Neural progenitor cell (in vitro differentiated cells): ENCODE results near the gene TRMT61A. TPM values are rescaled to one million over a fixed set of nuclear protein-coding genes. Genes with fewer than 3 reads are reported as not detected.

Experiments
- DNase-seq: peaks from one replicate; pipeline ENCODE4 v3.0.0-alpha.2; 2016; ENCODE audit warnings: low spot score
- H2AFZ ChIP-seq: fragments of 200-600 bp; sonication (generic); replicated peaks from 2 replicates; pipeline ENCODE4 v1.6.1; 2016; ENCODE audit warnings: antibody characterized with exemption
- H3F3A ChIP-seq: fragments of 200-600 bp; sonication (generic); 2 replicates; pipeline ENCODE4 v1.6.1; 2016; ENCODE audit warnings: antibody characterized with exemption, low read depth
- H3K27ac ChIP-seq: fragments of 200-600 bp; sonication (generic); 2 replicates; pipeline ENCODE4 v1.5.1; 2016; ENCODE audit warnings: mild to moderate bottlenecking
- H3K27me3 ChIP-seq: fragments of 200-600 bp; sonication (generic); 2 replicates; pipeline ENCODE4 v1.6.1; 2016; ENCODE audit warnings: mild to moderate bottlenecking, moderate library complexity
- H3K36me3 ChIP-seq: fragments of 200-600 bp; sonication (generic); 2 replicates; pipeline ENCODE4 v1.5.1; 2016
- H3K4me1 ChIP-seq: fragments of 200-600 bp; sonication (generic); 2 replicates; pipeline ENCODE4 v1.6.1; 2016; ENCODE audit warnings: mixed run types
- H3K4me2 ChIP-seq: fragments of 200-600 bp; sonication (generic); 2 replicates; pipeline ENCODE4 v1.6.1; 2016
- H3K4me3 ChIP-seq: fragments of 200-600 bp; sonication (generic); 2 replicates; pipeline ENCODE4 v1.5.1; 2016
- H3K79me2 ChIP-seq: fragments of 200-600 bp; sonication (generic); 2 replicates; pipeline ENCODE4 v1.6.1; 2016; ENCODE audit warnings: low read depth
- H3K9ac ChIP-seq: fragments of 200-600 bp; sonication (generic); 2 replicates; pipeline ENCODE4 v1.6.1; 2016
- H3K9me3 ChIP-seq: fragments of 200-600 bp; sonication (generic); 2 replicates; pipeline ENCODE4 v1.5.1; 2016; ENCODE audit warnings: low read depth
- H4K20me1 ChIP-seq: fragments of 200-600 bp; sonication (generic); 2 replicates; pipeline ENCODE4 v1.6.1; 2016; ENCODE audit warnings: low read depth
- H3K27ac Mint-ChIP-seq: 3 replicates; pipeline ENCODE4 v1.8.0; 2021; ENCODE audit warnings: mixed read lengths
- H3K27me3 Mint-ChIP-seq: 2 replicates; pipeline ENCODE4 v1.8.0; 2022; ENCODE audit warnings: low read depth, mild to moderate bottlenecking, inconsistent platforms, moderate library complexity, mixed read lengths; ENCODE audit not compliant: insufficient read depth
- H3K36me3 Mint-ChIP-seq: 3 replicates; pipeline ENCODE4 v1.8.0; 2021; ENCODE audit warnings: mixed read lengths
- H3K4me1 Mint-ChIP-seq: 3 replicates; pipeline ENCODE4 v1.8.0; 2021; ENCODE audit warnings: mixed read lengths
- H3K4me3 Mint-ChIP-seq: 3 replicates; pipeline ENCODE4 v1.8.0; 2021; ENCODE audit warnings: mild to moderate bottlenecking, moderate library complexity, mixed read lengths
- H3K9me3 Mint-ChIP-seq: 3 replicates; pipeline ENCODE4 v1.8.0; 2020; ENCODE audit warnings: mixed read lengths
- CTCF ChIP-seq: fragments of 200-600 bp; sonication (generic); IDR thresholded peaks from 2 replicates; pipeline ENCODE4 v1.5.1; 2017; ENCODE audit warnings: antibody characterized with exemption, mild to moderate bottlenecking
- EZH2 ChIP-seq: fragments of 200-600 bp; sonication (generic); IDR thresholded peaks from 2 replicates; pipeline ENCODE4 v1.6.1; 2017; ENCODE audit warnings: antibody characterized with exemption, mild to moderate bottlenecking, moderate library complexity
- EZH2phosphoT487 ChIP-seq: fragments of 200-600 bp; sonication (generic); IDR thresholded peaks from 2 replicates; pipeline ENCODE4 v1.6.1; 2017; ENCODE audit warnings: antibody characterized with exemption
- total RNA-seq: library from RNA; depleted of rRNA; stranded (reverse); fragments of >200 nt; gene quantifications from 2 replicates; pipeline ENCODE4 v1.2.3, GENCODE V29; 2015; ENCODE audit warnings: low replicate concordance

The TRMT61A gene
- total RNA-seq, 1 donor from 2014 or later: 1.2 TPM

GRCh38 chr14:103531421-103532215 lies 2.6 kb downstream of the TRMT61A start:
- no peaks in the 10 kb centered on the region for H3K27me3 ChIP-seq
- H3K9ac ChIP-seq: no peak overlapping the region
- peaks cover 17% of the 10 kb centered on the region for H3K79me2 ChIP-seq
- Mint-ChIP-seq H3K27ac (no peak overlapping the region), H3K4me3 (peak overlapping the region; percentile 68), H3K4me1 (peaks cover 24% of the 10 kb centered on the region), H3K9me3 (no peaks in the 10 kb centered on the region), H3K27me3 (peaks cover 4% of the 10 kb centered on the region), H3K36me3 (no peaks in the 10 kb centered on the region)
- H3K9me3 ChIP-seq: no peaks in the 10 kb centered on the region
- no peaks in the 10 kb centered on the region for H3F3A ChIP-seq
- H3K4me2 ChIP-seq: no peak overlapping the region
- TF ChIP-seq EZH2phosphoT487 (no peak), EZH2 (no peak), CTCF (no peak)
- no peak overlapping the region for H3K4me3 ChIP-seq
- peaks cover 28% of the 10 kb centered on the region for H4K20me1 ChIP-seq
- H3K4me1 ChIP-seq: peaks cover 13% of the 10 kb centered on the region
- no peak overlapping the region for H3K27ac ChIP-seq
- no peak overlapping the region for H2AFZ ChIP-seq
- no peak for DNase-seq
- H3K36me3 ChIP-seq: no peaks in the 10 kb centered on the region

- Mint-ChIP-seq H3K36me3 (peaks cover 2% of the 10 kb centered on the region), H3K27me3 (peaks cover 4% of the 10 kb centered on the region), H3K4me1 (peaks cover 18% of the 10 kb centered on the region), H3K9me3 (no peaks in the 10 kb centered on the region), H3K4me3 (peak overlapping the region; percentile 68), H3K27ac (no peak overlapping the region)
- Histone ChIP-seq H3F3A (no peaks in the 10 kb centered on the region), H2AFZ (no peak overlapping the region), H3K27me3 (no peaks in the 10 kb centered on the region), H3K9ac (no peak overlapping the region), H3K36me3 (no peaks in the 10 kb centered on the region), H3K4me3 (no peak overlapping the region), H3K27ac (no peak overlapping the region), H3K9me3 (no peaks in the 10 kb centered on the region), H3K79me2 (peaks cover 17% of the 10 kb centered on the region), H4K20me1 (peaks cover 28% of the 10 kb centered on the region), H3K4me1 (peaks cover 13% of the 10 kb centered on the region), H3K4me2 (no peak overlapping the region)
- DNase-seq: no peak
- no peak for TF ChIP-seq CTCF
- TF ChIP-seq EZH2: no peak
- TF ChIP-seq EZH2phosphoT487: no peak
These were observed 3.5 kb downstream of the TRMT61A start for GRCh38 chr14:103532216-103533136.

GRCh38 chr14:103533137-103533998 lies 4.4 kb downstream of the TRMT61A start:
- Mint-ChIP-seq H3K9me3 (no peaks in the 10 kb centered on the region), H3K4me3 (no peak overlapping the region), H3K4me1 (peaks cover 12% of the 10 kb centered on the region), H3K27ac (no peak overlapping the region), H3K36me3 (peaks cover 2% of the 10 kb centered on the region), H3K27me3 (peaks cover 4% of the 10 kb centered on the region)
- TF ChIP-seq EZH2: no peak
- no peak for TF ChIP-seq CTCF
- TF ChIP-seq EZH2phosphoT487: no peak
- Histone ChIP-seq H2AFZ (no peak overlapping the region), H3K27ac (no peak overlapping the region), H3K9ac (no peak overlapping the region), H3F3A (no peaks in the 10 kb centered on the region), H3K79me2 (peaks cover 17% of the 10 kb centered on the region), H3K4me2 (no peak overlapping the region), H3K27me3 (no peaks in the 10 kb centered on the region), H3K36me3 (no peaks in the 10 kb centered on the region), H3K9me3 (no peaks in the 10 kb centered on the region), H4K20me1 (peaks cover 28% of the 10 kb centered on the region), H3K4me3 (no peak overlapping the region), H3K4me1 (peaks cover 8% of the 10 kb centered on the region)
- no peak for DNase-seq
